ENCODE data around the gene SYT1.

Gene SYT1

GRCh38 chr12:79415746-79416435, 551.3 kb downstream of the SYT1 start:
- no peak for TF ChIP-seq CTCF (conservative IDR thresholded peaks at IDR 0.05; ENCODE audit: control insufficient read depth, insufficient read depth, low read depth, low read length)
- no peak for DNase-seq (ENCODE audit: low read depth)
- H3K4me3 ChIP-seq (ENCODE audit: control insufficient read depth, low read depth, low read length), result no peak overlapping the region

GRCh38 chr12:79420146-79420618, 555.6 kb downstream of the SYT1 start:
- TF ChIP-seq CTCF (conservative IDR thresholded peaks at IDR 0.05; ENCODE audit: control insufficient read depth, insufficient read depth, low read depth, low read length), result peak; percentile 64
- DNase-seq (ENCODE audit: low read depth), result peak; percentile 84

GRCh38 chr12:79421236-79421740, 556.7 kb downstream of the SYT1 start:
- H3K4me3 ChIP-seq (ENCODE audit: control insufficient read depth, low read depth, low read length), result no peak overlapping the region
- no peak for DNase-seq (ENCODE audit: low read depth)
- TF ChIP-seq CTCF (conservative IDR thresholded peaks at IDR 0.05; ENCODE audit: control insufficient read depth, insufficient read depth, low read depth, low read length), result no peak

More at GRCh38 chr12:79420146-79420618, 555.6 kb downstream of the SYT1 start:
- no peak overlapping the region for H3K4me3 ChIP-seq (ENCODE audit: control insufficient read depth, low read depth, low read length)

- no peak for TF ChIP-seq CTCF (conservative IDR thresholded peaks at IDR 0.05; ENCODE audit: control insufficient read depth, insufficient read depth, low read depth, low read length)
- H3K4me3 ChIP-seq (ENCODE audit: control insufficient read depth, low read depth, low read length), result no peak overlapping the region
- DNase-seq (ENCODE audit: low read depth), result peak; percentile 26
These were observed 557.7 kb downstream of the SYT1 start for GRCh38 chr12:79422060-79422812.

GRCh38 chr12:79423560-79423959, 559.0 kb downstream of the SYT1 start:
- no peak for TF ChIP-seq CTCF (conservative IDR thresholded peaks at IDR 0.05; ENCODE audit: control insufficient read depth, insufficient read depth, low read depth, low read length)
- DNase-seq (ENCODE audit: low read depth), result no peak
- no peak overlapping the region for H3K4me3 ChIP-seq (ENCODE audit: control insufficient read depth, low read depth, low read length)

GRCh38 chr12:79424109-79424721, 559.6 kb downstream of the SYT1 start:
- DNase-seq (ENCODE audit: low read depth), result peak; percentile 91
- no peak overlapping the region for H3K4me3 ChIP-seq (ENCODE audit: control insufficient read depth, low read depth, low read length)
- TF ChIP-seq CTCF (conservative IDR thresholded peaks at IDR 0.05; ENCODE audit: control insufficient read depth, insufficient read depth, low read depth, low read length), result no peak
